Activated CD4-positive, CD25-positive, alpha-beta regulatory T cell treated with anti-CD3 and anti-CD28 coated beads, Interleukin-2, amount 50 U/mL, for 16 hours (primary cell): ENCODE measurements around the gene ABCB11.
"Not testable (repeated sequence)": the region's sequence is repeated elsewhere in the genome, so short reads cannot be mapped to it uniquely, and the experiment has no call there.

ENCODE experiments used
- DNase-seq: peaks from one replicate; pipeline ENCODE4 v3.0.0-alpha.2; 2020; ENCODE audit warnings: low read depth, low spot score

Gene ABCB11

GRCh38 chr2:169042856-169043255 is 11.7 kb upstream of the ABCB11 start:
- no peak for DNase-seq

- no peak for DNase-seq
Measured at GRCh38 chr2:169041594-169041993, 10.5 kb upstream of the ABCB11 start.

GRCh38 chr2:169039702-169040101 is 8.6 kb upstream of the ABCB11 start:
- DNase-seq = no peak

- no peak for DNase-seq
Measured at GRCh38 chr2:169038338-169038757, 7.2 kb upstream of the ABCB11 start.

GRCh38 chr2:169036736-169037440 is 5.8 kb upstream of the ABCB11 start:
- DNase-seq = no peak

- DNase-seq = no peak
Measured at GRCh38 chr2:169035887-169036286, 4.8 kb upstream of the ABCB11 start.

- no peak for DNase-seq
Measured at GRCh38 chr2:169034984-169035544, 3.9 kb upstream of the ABCB11 start.

GRCh38 chr2:169034256-169034655 is 3.1 kb upstream of the ABCB11 start:
- no peak for DNase-seq

- DNase-seq = no peak
Measured at GRCh38 chr2:169029341-169029740, 1.8 kb downstream of the ABCB11 start.

GRCh38 chr2:169027234-169027633 is 3.9 kb downstream of the ABCB11 start:
- no peak for DNase-seq

GRCh38 chr2:169026056-169026455 is 5.1 kb downstream of the ABCB11 start:
- DNase-seq = no peak

- DNase-seq = no peak
Measured at GRCh38 chr2:169023161-169023560, 8.0 kb downstream of the ABCB11 start.

GRCh38 chr2:169018390-169018789 is 12.7 kb downstream of the ABCB11 start:
- DNase-seq = no peak

- DNase-seq = no peak
Measured at GRCh38 chr2:169015943-169016342, 15.2 kb downstream of the ABCB11 start.

GRCh38 chr2:169014780-169015179 is 16.3 kb downstream of the ABCB11 start:
- DNase-seq = no peak

- DNase-seq = no peak
Measured at GRCh38 chr2:169013628-169014026, 17.5 kb downstream of the ABCB11 start.

GRCh38 chr2:169012812-169013627 is 18.1 kb downstream of the ABCB11 start:
- no peak for DNase-seq

GRCh38 chr2:169012191-169012792 is 18.8 kb downstream of the ABCB11 start:
- not testable (repeated sequence) for DNase-seq

- no peak for DNase-seq
Measured at GRCh38 chr2:169011698-169012097, 19.4 kb downstream of the ABCB11 start.

- DNase-seq = no peak
Measured at GRCh38 chr2:169010633-169011460, 20.3 kb downstream of the ABCB11 start.

GRCh38 chr2:169009865-169010579 is 21.1 kb downstream of the ABCB11 start:
- DNase-seq = no peak
